ENCODE measurements around the gene GNA14. TPM values are rescaled to one million over a fixed set of nuclear protein-coding genes. Genes with fewer than 3 reads are reported as not detected.

GNA14 gene
- total and polyA plus RNA-seq, 2 of the 8 experiments (the other 6 are each of a cell fraction or from before 2014, with no cell fraction given), result 3.4 to 6.3 TPM

GRCh38 chr9:77502568-77502967, 145.6 kb downstream of the GNA14 start:
- H3K9ac ChIP-seq (replicated peaks in 1 of 4; ENCODE audit: extremely low read depth in 1 of 4, low read depth in 3 of 4, low read length in 3 of 4), result no peak overlapping the region
- H3K4me3 ChIP-seq (ENCODE audit: extremely low read depth in 1 of 4, insufficient read depth in 2 of 4, low read depth in 3 of 4, low read length in 4 of 4), result no peak overlapping the region
- no peak overlapping the region for H2BK20ac ChIP-seq (ENCODE audit: low read length)
- DNase-seq (ENCODE audit: low read depth in 1 of 2, low spot score in 2 of 2) (no peak), FAIRE-seq (no peak)
- H2BK15ac ChIP-seq (ENCODE audit: low read length), result no peak overlapping the region; the same call in 1 of the 2 replicates
- no peak overlapping the region for H4K91ac ChIP-seq (replicated peaks; ENCODE audit: insufficient read length, low read length)
- no peaks in the 10 kb centered on the region for H3K36me3 ChIP-seq (ENCODE audit: control insufficient read depth in 2 of 4, insufficient read depth in 4 of 4, low read length in 3 of 4)
- no peaks in the 10 kb centered on the region for H3K79me1 ChIP-seq (ENCODE audit: low read depth, low read length)
- no peak overlapping the region for H3K23ac ChIP-seq (ENCODE audit: insufficient read length)
- H3K27me3 ChIP-seq (replicated peaks in 1 of 4; ENCODE audit: control insufficient read depth in 3 of 4, extremely low read depth in 1 of 4, insufficient read depth in 3 of 4, low read length in 3 of 4), result no peaks in the 10 kb centered on the region
- H2AFZ ChIP-seq (ENCODE audit: low read length), result no peak overlapping the region
- H2AK5ac ChIP-seq (ENCODE audit: low read depth, low read length), result no peak overlapping the region
- WGBS, 2 experiments (ENCODE audit: extremely low coverage in 1 of 2, insufficient coverage in 1 of 2, insufficient read length in 1 of 2, insufficient replicate concordance in 2 of 2, low coverage in 1 of 2, low lambda C conversion rate in 2 of 2, missing lambda C conversion rate in 1 of 2), result 89% methylated on average over 3 of the region's 3 CpGs; no CpG with 5 or more reads in 1 of the 2 experiments
- H3K4me1 ChIP-seq (replicated peaks in 1 of 4; ENCODE audit: control insufficient read depth in 3 of 4, insufficient read depth in 4 of 4, low read length in 3 of 4), result no peaks in the 10 kb centered on the region
- H3K27ac ChIP-seq (ENCODE audit: low read depth, low read length), result no peak overlapping the region
- no peak overlapping the region for H3K18ac ChIP-seq (ENCODE audit: extremely low read depth, low read length)
- no peak overlapping the region for H4K5ac ChIP-seq (ENCODE audit: insufficient read length, low read depth, low read length)
- no peak overlapping the region for H3K4ac ChIP-seq (replicated peaks; ENCODE audit: insufficient read length, low read depth, low read length)
- no peak overlapping the region for H2BK5ac ChIP-seq (ENCODE audit: low read depth, low read length)
- no peak overlapping the region for H3K4me2 ChIP-seq (ENCODE audit: insufficient read depth in 1 of 2, low read depth in 2 of 2, low read length in 2 of 2)
- no peak overlapping the region for H3K14ac ChIP-seq (ENCODE audit: insufficient read length)
- TF ChIP-seq HDAC6 (IDR thresholded peaks at IDR 0.05; ENCODE audit: low read depth, low read length), result no peak
- TF ChIP-seq POLR2AphosphoS5 (IDR thresholded peaks at IDR 0.05; ENCODE audit: low read depth, low read length), result no peak
- no peak for TF ChIP-seq RNF2 (IDR thresholded peaks at IDR 0.05; ENCODE audit: borderline replicate concordance, low read depth, low read length, missing control alignments, poor library complexity, severe bottlenecking)
- TF ChIP-seq FOSL1 (IDR thresholded peaks at IDR 0.05; ENCODE audit: insufficient read depth, low read depth, low read length), result no peak
- no peak for TF ChIP-seq RXRA (IDR thresholded peaks at IDR 0.05; ENCODE audit: insufficient read depth, low read depth, low read length)
- TF ChIP-seq TAF1 (IDR thresholded peaks at IDR 0.05; ENCODE audit: low read depth, low read length), result no peak
- no peak for TF ChIP-seq BRCA1 (IDR thresholded peaks at IDR 0.05; ENCODE audit: low read depth, low read length)
- TF ChIP-seq JUN (IDR thresholded peaks at IDR 0.05; ENCODE audit: low read depth, low read length), result no peak
- no peak for TF ChIP-seq BACH1 (IDR thresholded peaks at IDR 0.05; ENCODE audit: low read length)
- TF ChIP-seq SRF (IDR thresholded peaks at IDR 0.05; ENCODE audit: low read depth, low read length), result no peak
- TF ChIP-seq SIX5 (IDR thresholded peaks at IDR 0.05; ENCODE audit: low read depth, low read length), result no peak
- TF ChIP-seq GTF2F1 (IDR thresholded peaks at IDR 0.05; ENCODE audit: borderline replicate concordance, low read depth, low read length), result no peak
- no peak for TF ChIP-seq JUND (IDR thresholded peaks at IDR 0.05; ENCODE audit: low read length)
- no peaks in the 10 kb centered on the region for H3K9me3 ChIP-seq (ENCODE audit: insufficient read depth in 2 of 2, low read depth in 1 of 2, low read length in 1 of 2)
- CTCF ChIA-PET (ENCODE audit: partially characterized antibody), result interaction anchor here (0.6 to 1.2 kb wide), 4 partner anchors 26 to 147 kb away, joined by 3 to 4 read pairs (median 3); no protein-coding TSS in a partner anchor
- H2BK120ac ChIP-seq (replicated peaks; ENCODE audit: low read depth, low read length), result no peak overlapping the region
- no peaks in the 10 kb centered on the region for H3K79me2 ChIP-seq (ENCODE audit: control insufficient read depth in 1 of 2, insufficient read depth in 2 of 2, low read length in 2 of 2)
- H4K8ac ChIP-seq (ENCODE audit: extremely low read depth, insufficient read depth, low read length), result no peak overlapping the region
- no peaks in the 10 kb centered on the region for H4K20me1 ChIP-seq (replicated peaks in 1 of 2; ENCODE audit: control insufficient read depth in 1 of 2, insufficient read depth in 2 of 2, low read length in 2 of 2)
- no peaks in the 10 kb centered on the region for H3K23me2 ChIP-seq (ENCODE audit: low read depth, low read length)
- no peak overlapping the region for H2BK12ac ChIP-seq (ENCODE audit: low read depth, low read length)
- POLR2A ChIA-PET (ENCODE audit: partially characterized antibody), result no interaction called here
- H3K56ac ChIP-seq (replicated peaks; ENCODE audit: insufficient read length, low read depth, low read length), result no peak overlapping the region

All from H1 (cell line).